HepG2 (cell line): Measurements from ENCODE around the gene TNFSF8. TPM values are rescaled to one million over a fixed set of nuclear protein-coding genes. Genes with fewer than 3 reads are reported as not detected.

Experiments
- CCDC6 ChIP-seq: sonication (generic); formaldehyde crosslinking; IDR thresholded peaks from 2 replicates; pipeline ENCODE4 v1.8.1; 2022; ENCODE audit warnings: mild to moderate bottlenecking, missing genetic modification reagents, moderate library complexity
- ELF1 ChIP-seq: sonication (generic); formaldehyde crosslinking; IDR thresholded peaks from 2 replicates; pipeline ENCODE4 v1.4.0; 2020; ENCODE audit warnings: missing genetic modification reagents
- GABPA ChIP-seq, 2 experiments: IDR thresholded peaks; 2 replicates each; pipeline ENCODE4 v1.6.1; 2011 to 2016; ENCODE audit warnings: low read depth in 2 of 2, low read length in 1 of 2, missing biosample characterization in 1 of 2, missing genetic modification characterization in 1 of 2
- GABPB1 ChIP-seq: IDR thresholded peaks from 2 replicates; pipeline ENCODE4 v1.6.1; 2016; ENCODE audit warnings: mild to moderate bottlenecking, missing genetic modification reagents, moderate library complexity, missing compliant biosample characterization
- GATAD2A ChIP-seq: IDR thresholded peaks from 2 replicates; pipeline ENCODE4 v1.6.1; 2016
- KAT8 ChIP-seq: IDR thresholded peaks from 2 replicates; pipeline ENCODE4 v1.6.1; 2016; ENCODE audit warnings: missing genetic modification reagents, missing compliant biosample characterization
- MAF1 ChIP-seq: sonication (generic); formaldehyde crosslinking; IDR thresholded peaks from 2 replicates; pipeline ENCODE4 v1.5.0; 2020; ENCODE audit warnings: missing genetic modification reagents, borderline replicate concordance
- MIER3 ChIP-seq: IDR thresholded peaks from 2 replicates; pipeline ENCODE4 v1.6.1; 2016; ENCODE audit warnings: missing compliant biosample characterization, borderline replicate concordance
- MTA1 ChIP-seq: sonication (generic); formaldehyde crosslinking; IDR thresholded peaks from 2 replicates; pipeline ENCODE4 v1.4.0; 2020; ENCODE audit warnings: missing genetic modification reagents, mild to moderate bottlenecking, borderline replicate concordance
- SALL1 ChIP-seq: sonication (generic); formaldehyde crosslinking; IDR thresholded peaks from 2 replicates; pipeline ENCODE4 v1.8.0; 2022; ENCODE audit warnings: mild to moderate bottlenecking, missing genetic modification reagents
- SNRNP70 ChIP-seq: fragments of 200-400 bp; formaldehyde crosslinking; IDR thresholded peaks from 2 replicates; pipeline ENCODE4 v1.6.1; 2017; ENCODE audit warnings: mild to moderate bottlenecking, low read depth, low read length, moderate library complexity
- STAT5B ChIP-seq: sonication (generic); formaldehyde crosslinking; IDR thresholded peaks from 2 replicates; pipeline ENCODE4 v1.4.0; 2020; ENCODE audit warnings: missing genetic modification reagents
- ZNF260 ChIP-seq: sonication (generic); formaldehyde crosslinking; IDR thresholded peaks from 2 replicates; pipeline ENCODE4 v1.4.0; 2020; ENCODE audit warnings: missing genetic modification reagents, low read depth, mild to moderate bottlenecking, borderline replicate concordance
- ZNF331 ChIP-seq: sonication (generic); formaldehyde crosslinking; IDR thresholded peaks from 2 replicates; pipeline ENCODE4 v1.4.0; 2020; ENCODE audit warnings: missing genetic modification reagents
- ZNF34 ChIP-seq: sonication (generic); formaldehyde crosslinking; IDR thresholded peaks from 2 replicates; pipeline ENCODE4 v1.4.0; 2020; ENCODE audit warnings: mild to moderate bottlenecking, missing genetic modification reagents, borderline replicate concordance
- ZNF616 ChIP-seq: sonication (generic); formaldehyde crosslinking; IDR thresholded peaks from 2 replicates; pipeline ENCODE4 v1.5.0; 2020; ENCODE audit warnings: low read depth, mild to moderate bottlenecking, missing genetic modification reagents
- ZNF629 ChIP-seq: sonication (generic); formaldehyde crosslinking; conservative IDR thresholded peaks from 2 replicates; pipeline ENCODE4 v1.5.0; 2020; ENCODE audit warnings: missing genetic modification reagents
- ZNF781 ChIP-seq: sonication (generic); formaldehyde crosslinking; IDR thresholded peaks from 2 replicates; pipeline ENCODE4 v1.5.1; 2020; ENCODE audit warnings: borderline replicate concordance, mild to moderate bottlenecking, missing genetic modification reagents; ENCODE audit errors: not compliant biosample characterization
- polyA plus RNA-seq, 8 experiments: library from polyadenylated mRNA; depleted of rRNA in 3 of 8; stranded (reverse) in 7 of 8; unstranded in 1 of 8; fragments of >200 nt; fragmentation: Illumina TruSeq in 4 of 8; extraction: Trizol in 4 of 8; gene quantifications; 2 replicates each; pipeline versions ENCODE4 v1.2.1 to v1.2.3, GENCODE V29; 2011 to 2016; ENCODE audit warnings: low read depth in 4 of 8, missing spikeins in 1 of 8, mixed read lengths in 1 of 8; ENCODE audit not compliant: insufficient read depth in 1 of 8
- total RNA-seq, 5 experiments: library from RNA; depleted of rRNA; stranded (reverse); fragments of >200 nt; fragmentation: Illumina TruSeq; extraction: Trizol; gene quantifications; 2 replicates each; pipeline ENCODE4 v1.2.3, GENCODE V29; 2016; ENCODE audit warnings: low read depth in 1 of 5
- TF ChIP-seq, protein P1 (sequence below): sonication (generic); formaldehyde crosslinking; IDR thresholded peaks from 2 replicates; pipeline ENCODE4 v1.4.0; 2020; ENCODE audit warnings: missing genetic modification reagents
- TF ChIP-seq, protein P2 (sequence below): IDR thresholded peaks from 2 replicates; pipeline ENCODE4 v1.4.0; 2020; ENCODE audit warnings: mild to moderate bottlenecking, missing genetic modification reagents
- TF ChIP-seq, protein P3 (sequence below): sonication (generic); formaldehyde crosslinking; IDR thresholded peaks from 2 replicates; pipeline ENCODE4 v1.5.0; 2020; ENCODE audit warnings: missing genetic modification reagents

The TNFSF8 gene
- total and polyA plus RNA-seq, 2 of the 13 experiments (the other 11 are each of a cell fraction or from before 2014, with no cell fraction given), result not detected

DNA sequence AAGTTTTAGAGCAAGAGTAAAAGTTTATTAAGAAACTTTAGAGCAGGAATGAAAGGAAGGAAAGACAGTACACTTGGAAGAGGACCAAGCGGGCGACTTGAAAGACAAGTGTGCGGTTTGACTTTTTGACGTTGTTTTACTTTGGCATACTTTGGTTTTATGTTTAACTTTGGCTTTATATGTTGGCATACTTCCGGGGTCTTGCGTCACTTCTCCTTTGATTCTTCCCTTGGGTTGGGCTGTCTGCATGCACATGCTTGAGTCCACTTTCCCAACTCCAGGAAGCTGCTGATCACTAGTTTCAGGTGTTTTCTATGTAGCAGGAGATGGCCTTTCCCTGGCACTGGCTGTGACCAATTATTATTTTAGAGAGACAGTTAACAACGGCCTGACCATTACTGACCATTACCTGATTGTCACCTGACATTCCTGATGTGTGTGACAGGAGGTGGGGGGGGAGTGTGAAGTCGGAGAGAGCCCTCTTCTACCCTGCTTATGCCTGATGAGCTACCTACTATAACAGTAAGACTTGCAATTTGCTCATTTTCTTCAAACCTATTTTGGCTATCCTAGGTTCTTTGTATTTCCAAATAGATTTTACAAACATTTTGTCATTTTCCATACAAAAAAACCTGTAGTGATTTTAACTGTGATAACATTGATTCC, 45.5 kb downstream of the TNFSF8 start (continued):
- TF ChIP-seq, protein P1, sequence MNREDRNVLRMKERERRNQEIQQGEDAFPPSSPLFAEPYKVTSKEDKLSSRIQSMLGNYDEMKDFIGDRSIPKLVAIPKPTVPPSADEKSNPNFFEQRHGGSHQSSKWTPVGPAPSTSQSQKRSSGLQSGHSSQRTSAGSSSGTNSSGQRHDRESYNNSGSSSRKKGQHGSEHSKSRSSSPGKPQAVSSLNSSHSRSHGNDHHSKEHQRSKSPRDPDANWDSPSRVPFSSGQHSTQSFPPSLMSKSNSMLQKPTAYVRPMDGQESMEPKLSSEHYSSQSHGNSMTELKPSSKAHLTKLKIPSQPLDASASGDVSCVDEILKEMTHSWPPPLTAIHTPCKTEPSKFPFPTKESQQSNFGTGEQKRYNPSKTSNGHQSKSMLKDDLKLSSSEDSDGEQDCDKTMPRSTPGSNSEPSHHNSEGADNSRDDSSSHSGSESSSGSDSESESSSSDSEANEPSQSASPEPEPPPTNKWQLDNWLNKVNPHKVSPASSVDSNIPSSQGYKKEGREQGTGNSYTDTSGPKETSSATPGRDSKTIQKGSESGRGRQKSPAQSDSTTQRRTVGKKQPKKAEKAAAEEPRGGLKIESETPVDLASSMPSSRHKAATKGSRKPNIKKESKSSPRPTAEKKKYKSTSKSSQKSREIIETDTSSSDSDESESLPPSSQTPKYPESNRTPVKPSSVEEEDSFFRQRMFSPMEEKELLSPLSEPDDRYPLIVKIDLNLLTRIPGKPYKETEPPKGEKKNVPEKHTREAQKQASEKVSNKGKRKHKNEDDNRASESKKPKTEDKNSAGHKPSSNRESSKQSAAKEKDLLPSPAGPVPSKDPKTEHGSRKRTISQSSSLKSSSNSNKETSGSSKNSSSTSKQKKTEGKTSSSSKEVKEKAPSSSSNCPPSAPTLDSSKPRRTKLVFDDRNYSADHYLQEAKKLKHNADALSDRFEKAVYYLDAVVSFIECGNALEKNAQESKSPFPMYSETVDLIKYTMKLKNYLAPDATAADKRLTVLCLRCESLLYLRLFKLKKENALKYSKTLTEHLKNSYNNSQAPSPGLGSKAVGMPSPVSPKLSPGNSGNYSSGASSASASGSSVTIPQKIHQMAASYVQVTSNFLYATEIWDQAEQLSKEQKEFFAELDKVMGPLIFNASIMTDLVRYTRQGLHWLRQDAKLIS (CRISPR knock-in tag), result no peak
- TF ChIP-seq ZNF629 (CRISPR knock-in tag) (no peak), ZNF34 (CRISPR knock-in tag) (no peak), SALL1 (CRISPR knock-in tag) (no peak; the same call in 1 of the 2 replicates), ZNF616 (CRISPR knock-in tag) (no peak), STAT5B (CRISPR knock-in tag) (no peak), ZNF331 (CRISPR knock-in tag) (no peak; the same call in 1 of the 2 replicates), ELF1 (peak; percentile 84), GABPA (IDR thresholded peaks at IDR 0.05; ENCODE audit: low read depth, low read length) (no peak), GABPA (CRISPR knock-in tag; IDR thresholded peaks at IDR 0.05; ENCODE audit: low read depth) (peak; percentile 74), MAF1 (CRISPR knock-in tag) (no peak), MTA1 (no peak), SNRNP70 (no peak), KAT8 (CRISPR knock-in tag) (peak; percentile 57), ZNF260 (CRISPR knock-in tag) (no peak), GABPB1 (CRISPR knock-in tag) (peak; percentile 64), ZNF781 (no peak), MIER3 (peak; percentile 44; the same call in 1 of the 2 replicates), CCDC6 (CRISPR knock-in tag) (no peak), GATAD2A (peak; percentile 82)
- TF ChIP-seq, protein P2, sequence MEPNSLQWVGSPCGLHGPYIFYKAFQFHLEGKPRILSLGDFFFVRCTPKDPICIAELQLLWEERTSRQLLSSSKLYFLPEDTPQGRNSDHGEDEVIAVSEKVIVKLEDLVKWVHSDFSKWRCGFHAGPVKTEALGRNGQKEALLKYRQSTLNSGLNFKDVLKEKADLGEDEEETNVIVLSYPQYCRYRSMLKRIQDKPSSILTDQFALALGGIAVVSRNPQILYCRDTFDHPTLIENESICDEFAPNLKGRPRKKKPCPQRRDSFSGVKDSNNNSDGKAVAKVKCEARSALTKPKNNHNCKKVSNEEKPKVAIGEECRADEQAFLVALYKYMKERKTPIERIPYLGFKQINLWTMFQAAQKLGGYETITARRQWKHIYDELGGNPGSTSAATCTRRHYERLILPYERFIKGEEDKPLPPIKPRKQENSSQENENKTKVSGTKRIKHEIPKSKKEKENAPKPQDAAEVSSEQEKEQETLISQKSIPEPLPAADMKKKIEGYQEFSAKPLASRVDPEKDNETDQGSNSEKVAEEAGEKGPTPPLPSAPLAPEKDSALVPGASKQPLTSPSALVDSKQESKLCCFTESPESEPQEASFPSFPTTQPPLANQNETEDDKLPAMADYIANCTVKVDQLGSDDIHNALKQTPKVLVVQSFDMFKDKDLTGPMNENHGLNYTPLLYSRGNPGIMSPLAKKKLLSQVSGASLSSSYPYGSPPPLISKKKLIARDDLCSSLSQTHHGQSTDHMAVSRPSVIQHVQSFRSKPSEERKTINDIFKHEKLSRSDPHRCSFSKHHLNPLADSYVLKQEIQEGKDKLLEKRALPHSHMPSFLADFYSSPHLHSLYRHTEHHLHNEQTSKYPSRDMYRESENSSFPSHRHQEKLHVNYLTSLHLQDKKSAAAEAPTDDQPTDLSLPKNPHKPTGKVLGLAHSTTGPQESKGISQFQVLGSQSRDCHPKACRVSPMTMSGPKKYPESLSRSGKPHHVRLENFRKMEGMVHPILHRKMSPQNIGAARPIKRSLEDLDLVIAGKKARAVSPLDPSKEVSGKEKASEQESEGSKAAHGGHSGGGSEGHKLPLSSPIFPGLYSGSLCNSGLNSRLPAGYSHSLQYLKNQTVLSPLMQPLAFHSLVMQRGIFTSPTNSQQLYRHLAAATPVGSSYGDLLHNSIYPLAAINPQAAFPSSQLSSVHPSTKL (CRISPR knock-in tag), result peak; percentile 86
- TF ChIP-seq, protein P3, sequence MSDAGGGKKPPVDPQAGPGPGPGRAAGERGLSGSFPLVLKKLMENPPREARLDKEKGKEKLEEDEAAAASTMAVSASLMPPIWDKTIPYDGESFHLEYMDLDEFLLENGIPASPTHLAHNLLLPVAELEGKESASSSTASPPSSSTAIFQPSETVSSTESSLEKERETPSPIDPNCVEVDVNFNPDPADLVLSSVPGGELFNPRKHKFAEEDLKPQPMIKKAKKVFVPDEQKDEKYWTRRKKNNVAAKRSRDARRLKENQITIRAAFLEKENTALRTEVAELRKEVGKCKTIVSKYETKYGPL (CRISPR knock-in tag), result no peak
